Keratinocyte (primary cell): ENCODE results near the gene SMURF2.

Experiments used
- EZH2 ChIP-seq: IDR thresholded peaks from one replicate; pipeline ENCODE4 v1.6.1; 2012; ENCODE audit warnings: inconsistent platforms, mild to moderate bottlenecking, low read length, moderate library complexity
- TF ChIP-seq, protein P1 (sequence below), 3 experiments: IDR thresholded peaks in 1 of 3; conservative IDR thresholded peaks in 1 of 3; optimal IDR thresholded peaks in 1 of 3; 2 replicates in 2 of 3; 3 replicates in 1 of 3; pipeline versions ENCODE3 to v1.5.1; 2011; ENCODE audit warnings: low read length in 3 of 3, mild to moderate bottlenecking in 3 of 3, moderate library complexity in 2 of 3, control low read depth in 1 of 3, inconsistent platforms in 1 of 3; ENCODE audit not compliant: insufficient read depth in 2 of 3; ENCODE audit errors: extremely low read depth in 1 of 3

DNA sequence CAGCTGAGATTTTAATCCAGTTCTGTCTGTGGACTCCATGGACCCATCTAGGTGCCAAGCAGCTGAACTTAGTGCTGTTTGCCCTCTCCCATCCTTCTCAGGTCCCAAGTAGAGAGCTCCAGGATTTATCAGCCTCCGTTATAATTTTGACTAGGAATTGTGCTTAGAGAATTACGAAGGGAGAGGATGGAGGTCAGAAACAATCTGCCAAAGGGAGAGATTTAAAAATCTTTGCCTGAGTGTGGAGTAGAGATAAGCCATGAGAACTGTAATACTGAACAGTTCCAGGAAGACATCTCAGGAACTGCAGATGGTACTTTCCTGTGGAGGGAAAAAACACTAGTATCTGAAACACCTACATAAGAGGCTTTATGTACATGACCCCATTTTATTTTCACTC, 128.3 kb downstream of the SMURF2 start:
- TF ChIP-seq, protein P1, sequence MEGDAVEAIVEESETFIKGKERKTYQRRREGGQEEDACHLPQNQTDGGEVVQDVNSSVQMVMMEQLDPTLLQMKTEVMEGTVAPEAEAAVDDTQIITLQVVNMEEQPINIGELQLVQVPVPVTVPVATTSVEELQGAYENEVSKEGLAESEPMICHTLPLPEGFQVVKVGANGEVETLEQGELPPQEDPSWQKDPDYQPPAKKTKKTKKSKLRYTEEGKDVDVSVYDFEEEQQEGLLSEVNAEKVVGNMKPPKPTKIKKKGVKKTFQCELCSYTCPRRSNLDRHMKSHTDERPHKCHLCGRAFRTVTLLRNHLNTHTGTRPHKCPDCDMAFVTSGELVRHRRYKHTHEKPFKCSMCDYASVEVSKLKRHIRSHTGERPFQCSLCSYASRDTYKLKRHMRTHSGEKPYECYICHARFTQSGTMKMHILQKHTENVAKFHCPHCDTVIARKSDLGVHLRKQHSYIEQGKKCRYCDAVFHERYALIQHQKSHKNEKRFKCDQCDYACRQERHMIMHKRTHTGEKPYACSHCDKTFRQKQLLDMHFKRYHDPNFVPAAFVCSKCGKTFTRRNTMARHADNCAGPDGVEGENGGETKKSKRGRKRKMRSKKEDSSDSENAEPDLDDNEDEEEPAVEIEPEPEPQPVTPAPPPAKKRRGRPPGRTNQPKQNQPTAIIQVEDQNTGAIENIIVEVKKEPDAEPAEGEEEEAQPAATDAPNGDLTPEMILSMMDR (optimal IDR thresholded peaks at IDR 0.05 in 1 of 3, IDR thresholded peaks at IDR 0.05 in 1 of 3, conservative IDR thresholded peaks at IDR 0.05 in 1 of 3; ENCODE audit: extremely low read depth in 1 of 3, insufficient read depth in 2 of 3, low read length in 3 of 3), result no peak
- no peak for TF ChIP-seq EZH2
